HL-60 (cell line): ENCODE measurements around the gene MZT1.

ENCODE experiments used
- TF ChIP-seq, protein P1 (sequence below): IDR thresholded peaks from one replicate; pipeline ENCODE4 v1.5.1; 2011; ENCODE audit warnings: low read length, control low read depth, inconsistent platforms; ENCODE audit not compliant: insufficient read depth
- TF ChIP-seq, protein P2 (sequence below): IDR thresholded peaks from 2 replicates; pipeline ENCODE4 v1.6.1; 2012; ENCODE audit warnings: low read depth; ENCODE audit not compliant: insufficient replicate concordance

DNA sequence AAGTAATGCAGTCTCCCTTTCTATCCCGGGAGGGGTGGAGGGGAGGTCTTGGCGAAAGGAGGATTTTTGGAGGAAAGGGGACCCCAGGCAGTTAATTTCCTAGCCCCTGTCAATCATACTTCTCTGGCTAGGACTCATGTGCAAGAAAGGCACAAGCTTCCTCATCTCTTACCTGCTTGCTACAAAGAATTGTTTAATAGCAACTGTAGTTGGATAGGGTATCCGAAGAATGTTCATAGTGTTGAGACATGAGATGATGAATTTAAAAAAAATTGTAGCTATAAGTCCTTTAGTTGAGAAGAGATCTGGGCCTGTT, 819 bp upstream of the MZT1 start:
- TF ChIP-seq, protein P1, sequence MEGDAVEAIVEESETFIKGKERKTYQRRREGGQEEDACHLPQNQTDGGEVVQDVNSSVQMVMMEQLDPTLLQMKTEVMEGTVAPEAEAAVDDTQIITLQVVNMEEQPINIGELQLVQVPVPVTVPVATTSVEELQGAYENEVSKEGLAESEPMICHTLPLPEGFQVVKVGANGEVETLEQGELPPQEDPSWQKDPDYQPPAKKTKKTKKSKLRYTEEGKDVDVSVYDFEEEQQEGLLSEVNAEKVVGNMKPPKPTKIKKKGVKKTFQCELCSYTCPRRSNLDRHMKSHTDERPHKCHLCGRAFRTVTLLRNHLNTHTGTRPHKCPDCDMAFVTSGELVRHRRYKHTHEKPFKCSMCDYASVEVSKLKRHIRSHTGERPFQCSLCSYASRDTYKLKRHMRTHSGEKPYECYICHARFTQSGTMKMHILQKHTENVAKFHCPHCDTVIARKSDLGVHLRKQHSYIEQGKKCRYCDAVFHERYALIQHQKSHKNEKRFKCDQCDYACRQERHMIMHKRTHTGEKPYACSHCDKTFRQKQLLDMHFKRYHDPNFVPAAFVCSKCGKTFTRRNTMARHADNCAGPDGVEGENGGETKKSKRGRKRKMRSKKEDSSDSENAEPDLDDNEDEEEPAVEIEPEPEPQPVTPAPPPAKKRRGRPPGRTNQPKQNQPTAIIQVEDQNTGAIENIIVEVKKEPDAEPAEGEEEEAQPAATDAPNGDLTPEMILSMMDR, result no peak
- TF ChIP-seq, protein P2, sequence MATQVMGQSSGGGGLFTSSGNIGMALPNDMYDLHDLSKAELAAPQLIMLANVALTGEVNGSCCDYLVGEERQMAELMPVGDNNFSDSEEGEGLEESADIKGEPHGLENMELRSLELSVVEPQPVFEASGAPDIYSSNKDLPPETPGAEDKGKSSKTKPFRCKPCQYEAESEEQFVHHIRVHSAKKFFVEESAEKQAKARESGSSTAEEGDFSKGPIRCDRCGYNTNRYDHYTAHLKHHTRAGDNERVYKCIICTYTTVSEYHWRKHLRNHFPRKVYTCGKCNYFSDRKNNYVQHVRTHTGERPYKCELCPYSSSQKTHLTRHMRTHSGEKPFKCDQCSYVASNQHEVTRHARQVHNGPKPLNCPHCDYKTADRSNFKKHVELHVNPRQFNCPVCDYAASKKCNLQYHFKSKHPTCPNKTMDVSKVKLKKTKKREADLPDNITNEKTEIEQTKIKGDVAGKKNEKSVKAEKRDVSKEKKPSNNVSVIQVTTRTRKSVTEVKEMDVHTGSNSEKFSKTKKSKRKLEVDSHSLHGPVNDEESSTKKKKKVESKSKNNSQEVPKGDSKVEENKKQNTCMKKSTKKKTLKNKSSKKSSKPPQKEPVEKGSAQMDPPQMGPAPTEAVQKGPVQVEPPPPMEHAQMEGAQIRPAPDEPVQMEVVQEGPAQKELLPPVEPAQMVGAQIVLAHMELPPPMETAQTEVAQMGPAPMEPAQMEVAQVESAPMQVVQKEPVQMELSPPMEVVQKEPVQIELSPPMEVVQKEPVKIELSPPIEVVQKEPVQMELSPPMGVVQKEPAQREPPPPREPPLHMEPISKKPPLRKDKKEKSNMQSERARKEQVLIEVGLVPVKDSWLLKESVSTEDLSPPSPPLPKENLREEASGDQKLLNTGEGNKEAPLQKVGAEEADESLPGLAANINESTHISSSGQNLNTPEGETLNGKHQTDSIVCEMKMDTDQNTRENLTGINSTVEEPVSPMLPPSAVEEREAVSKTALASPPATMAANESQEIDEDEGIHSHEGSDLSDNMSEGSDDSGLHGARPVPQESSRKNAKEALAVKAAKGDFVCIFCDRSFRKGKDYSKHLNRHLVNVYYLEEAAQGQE, result no peak
